Activated CD8-positive, alpha-beta memory T cell treated with anti-CD3 and anti-CD28 coated beads for 24 hours (primary cell): ENCODE results near the gene PMEPA1.

Experiments used
- DNase-seq: peaks from one replicate; pipeline ENCODE4 v3.0.0-alpha.2; 2020

Gene PMEPA1

DNA sequence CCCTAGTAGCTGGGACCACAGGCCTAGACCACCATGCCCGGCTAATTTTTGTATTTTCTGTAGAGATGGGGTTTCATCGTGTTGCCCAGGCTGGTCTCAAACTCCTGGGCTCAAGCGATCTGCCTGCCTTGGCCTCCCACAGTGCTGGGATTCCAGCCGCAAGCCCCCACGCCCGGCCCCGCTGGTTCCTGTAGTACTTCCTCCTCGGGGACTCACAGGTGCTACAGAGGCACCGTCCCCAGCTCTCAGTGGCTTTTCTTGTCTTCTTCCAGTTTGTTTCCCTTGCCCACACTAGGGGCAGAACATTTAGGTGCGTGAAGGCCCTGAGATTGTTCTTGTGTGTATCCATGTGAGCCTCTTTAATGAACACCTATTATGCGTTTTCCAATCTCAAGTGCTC is 88.8 kb downstream of the PMEPA1 start:
- no peak for DNase-seq

DNA sequence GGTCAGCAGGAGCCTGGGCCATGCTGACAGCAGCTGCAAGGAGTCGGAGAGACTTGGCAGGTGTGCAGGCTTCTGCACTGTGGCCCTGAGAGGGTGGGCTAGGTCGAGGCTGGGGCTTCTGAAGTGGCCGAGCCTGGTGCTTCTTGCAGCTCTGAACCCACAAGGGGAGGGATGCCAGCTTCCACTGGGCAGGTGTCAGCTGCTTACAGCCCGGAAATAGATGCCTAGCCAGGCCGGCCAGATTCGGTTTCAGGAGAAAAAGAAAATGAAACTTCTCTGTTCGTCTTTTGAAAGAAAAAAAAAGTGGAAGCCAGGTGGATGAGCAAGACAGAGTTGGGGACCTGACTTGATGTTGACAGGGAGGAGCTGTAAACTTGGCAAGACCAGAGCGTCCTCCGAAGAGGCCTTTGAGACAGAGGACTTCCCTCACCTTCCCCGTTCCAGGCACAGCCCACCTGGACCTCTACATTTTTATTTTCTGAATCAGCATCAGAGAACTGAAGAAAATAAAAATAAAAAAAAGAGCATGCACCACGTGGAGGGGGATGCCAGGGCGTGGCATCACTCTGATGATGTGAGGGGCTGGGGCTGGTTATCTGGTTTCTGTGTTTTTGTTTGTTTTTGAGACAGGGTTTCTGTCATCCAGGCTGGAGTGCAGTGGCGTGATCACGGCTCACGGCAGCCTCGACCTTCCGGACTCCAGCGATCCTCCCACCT is 89.4 kb downstream of the PMEPA1 start, which contains the start of gene ZBP1:
TSS of gene ZBP1 (minus strand) at position 153 of the 717 bp plus-strand sequence. CDS start at position 22, 131 bp downstream.
- DNase-seq = peak; percentile 77

DNA sequence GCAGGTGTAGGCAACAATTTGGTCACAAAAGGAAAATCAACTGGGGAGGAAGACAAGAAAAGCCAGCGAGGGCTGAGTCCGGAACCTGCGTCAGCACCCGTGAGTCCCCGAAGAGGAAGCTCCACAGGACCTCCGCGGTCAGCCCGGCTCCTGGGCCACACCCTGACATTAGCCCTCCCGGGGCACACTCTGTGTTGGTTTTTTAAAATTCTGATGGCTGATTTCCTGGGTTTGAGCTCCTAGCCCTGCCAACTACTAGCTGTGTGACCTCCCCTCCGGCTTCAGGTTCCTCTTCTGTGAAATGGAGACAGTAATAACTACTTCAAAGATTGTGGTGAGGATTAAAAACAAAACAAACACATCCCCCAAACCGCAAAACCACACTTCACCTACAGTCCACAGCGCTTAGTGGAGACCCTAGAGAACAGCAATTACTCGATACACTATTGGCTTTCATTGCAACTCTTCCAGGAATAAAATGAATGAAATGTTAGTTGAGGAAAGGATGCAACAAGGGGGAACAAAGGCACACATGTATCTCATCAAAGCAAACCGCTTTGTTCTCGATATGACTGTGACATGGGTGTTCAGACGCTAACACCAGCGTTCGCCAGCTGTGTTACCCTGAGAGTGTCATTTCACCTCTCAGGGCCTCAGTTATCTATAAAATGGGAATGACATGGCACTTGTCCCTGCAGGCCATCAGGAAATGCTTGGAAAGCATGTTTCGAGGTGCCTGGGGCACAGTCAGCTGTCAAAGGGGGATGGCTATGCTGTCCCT is 90.6 kb downstream of the PMEPA1 start:
- peak; percentile 82 for DNase-seq

DNA sequence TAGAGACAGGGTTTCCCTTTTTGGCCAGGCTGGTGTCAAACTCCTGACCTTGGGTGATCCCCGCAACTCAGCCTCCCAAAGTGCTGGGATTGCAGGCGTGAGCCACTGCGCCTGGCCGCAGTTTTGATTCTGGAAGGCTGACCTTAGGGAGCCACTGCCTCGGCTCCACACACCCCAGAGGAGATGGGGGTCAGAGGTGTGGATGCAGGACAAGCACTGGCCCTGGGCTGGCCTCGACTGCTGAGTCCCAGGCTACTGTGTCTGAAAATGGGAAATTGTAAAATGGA is 91.1 kb downstream of the PMEPA1 start:
- peak; percentile 60 for DNase-seq

DNA sequence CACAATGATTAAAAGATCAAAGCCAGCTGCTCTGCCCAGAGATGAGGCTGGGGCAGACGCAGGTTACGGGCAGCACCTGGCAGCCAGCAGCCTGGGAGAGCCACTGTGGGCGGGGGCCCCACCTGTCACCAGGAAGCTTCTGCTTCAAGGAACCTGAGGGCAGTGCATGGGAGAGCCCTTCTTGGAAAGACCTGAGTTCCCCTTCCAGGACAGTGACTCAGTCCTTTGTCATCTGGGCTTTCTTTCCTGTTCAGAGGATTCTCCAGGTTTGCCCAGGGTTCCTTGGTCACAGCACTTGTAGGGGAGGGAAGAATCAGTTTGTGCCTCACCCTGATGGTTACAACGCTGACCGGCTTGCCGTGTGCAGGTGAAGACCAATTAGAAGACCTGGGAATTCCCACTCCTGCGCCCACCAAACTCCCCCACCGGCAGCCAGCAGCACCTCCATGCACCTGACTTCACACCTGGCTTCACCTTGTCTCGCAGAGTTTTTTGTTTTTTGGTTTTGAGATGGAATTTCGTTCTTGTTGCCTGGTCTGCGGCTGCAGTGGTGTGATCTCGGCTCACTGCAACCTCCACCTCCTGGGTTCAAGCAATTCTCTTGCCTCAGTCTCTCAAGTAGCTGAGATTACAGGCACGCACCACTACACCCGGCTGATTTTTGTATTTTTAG is 91.6 kb downstream of the PMEPA1 start:
- DNase-seq = peak; percentile 74

DNA sequence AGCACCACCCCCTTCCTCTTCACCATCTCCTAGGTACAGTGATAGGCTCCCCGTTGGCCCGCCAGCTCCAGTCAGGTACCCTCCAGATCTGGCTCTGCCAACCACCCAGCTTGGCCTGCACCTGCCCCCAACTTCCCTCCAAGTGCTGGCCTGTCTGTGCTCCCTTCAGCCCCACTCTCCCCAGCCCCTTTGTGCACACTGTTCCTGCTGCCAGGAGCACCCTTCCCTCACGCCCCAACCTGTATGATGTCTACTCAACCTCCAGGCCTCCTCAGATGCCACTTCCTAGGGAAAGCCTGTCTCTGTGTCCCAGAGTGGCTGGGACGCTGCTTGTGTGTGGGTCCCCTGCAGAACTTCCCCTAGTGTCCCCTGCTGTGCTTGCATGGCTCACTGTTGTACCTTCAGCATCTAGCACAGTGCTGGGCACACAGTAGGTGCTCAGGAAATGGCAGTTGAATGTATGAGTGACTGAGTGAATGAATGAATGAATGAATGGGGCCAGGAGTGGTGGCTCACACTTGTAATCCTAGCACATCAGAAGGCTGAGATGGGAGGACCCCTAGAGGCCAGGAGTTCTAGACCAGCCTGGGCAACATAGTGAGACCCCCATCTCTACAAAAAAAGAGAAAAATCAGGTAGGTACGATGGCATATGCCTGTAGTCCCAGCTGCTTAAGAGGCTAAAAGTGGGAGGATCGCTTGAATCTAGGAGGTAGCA is 92.6 kb downstream of the PMEPA1 start:
- no peak for DNase-seq

DNA sequence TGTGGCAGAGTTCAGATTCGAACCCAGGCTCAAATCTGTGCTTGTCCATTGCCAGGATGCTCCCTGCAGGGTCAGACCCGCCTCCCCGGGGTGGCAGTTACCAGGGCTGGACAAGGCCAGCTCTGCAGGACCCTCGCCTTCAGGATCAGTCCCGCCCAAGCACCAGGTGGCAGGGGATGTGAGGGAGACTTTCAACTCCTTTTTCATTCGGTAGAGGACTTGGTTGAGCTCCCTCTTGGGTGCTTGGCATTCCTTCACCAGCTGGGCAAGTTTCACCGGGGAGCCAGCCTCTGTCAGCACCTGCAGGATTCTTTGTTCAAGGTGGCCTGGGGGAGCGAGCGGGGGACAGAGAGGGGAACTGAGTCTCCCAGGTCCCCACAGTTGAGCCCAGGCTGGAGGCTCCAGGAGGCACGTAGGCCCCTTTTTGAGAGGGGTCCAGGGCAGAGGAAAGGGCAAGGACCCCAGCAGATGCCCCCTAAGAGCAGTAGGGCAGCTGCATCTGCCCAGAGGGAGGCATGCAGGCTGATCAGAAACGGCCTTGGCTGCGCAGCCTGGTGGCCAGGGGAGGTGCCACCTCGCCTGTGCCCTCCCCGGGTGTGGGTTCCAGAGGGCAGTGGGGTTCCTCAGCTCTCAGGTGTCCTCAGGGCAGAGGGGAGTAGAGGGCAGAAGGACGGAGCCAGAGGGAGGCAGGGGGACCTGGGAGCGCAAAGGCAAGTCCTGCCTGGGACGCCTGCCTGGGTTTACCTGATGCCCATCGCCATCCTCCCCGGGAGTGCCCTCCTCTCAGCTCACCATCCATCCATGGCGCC is 93.5 kb downstream of the PMEPA1 start:
- peak; percentile 56 for DNase-seq

DNA sequence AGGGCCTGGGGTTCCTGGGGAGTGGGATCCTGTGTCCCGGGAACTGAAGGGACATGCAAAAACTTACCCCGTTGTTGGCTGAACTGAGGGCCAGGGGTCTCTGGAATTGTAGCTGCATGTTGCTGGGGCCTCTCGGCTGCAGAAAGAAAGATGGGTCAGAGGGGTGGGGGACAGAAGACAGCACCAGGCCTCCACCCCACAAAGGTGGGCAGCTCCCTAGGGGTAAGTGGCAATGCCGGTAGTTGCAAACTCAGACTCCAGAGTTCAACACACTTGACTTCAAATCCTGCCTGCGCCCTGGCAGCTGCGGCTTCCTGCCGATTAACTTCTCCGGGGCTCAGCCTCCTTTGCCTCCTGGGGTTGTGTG is 94.4 kb downstream of the PMEPA1 start:
- DNase-seq = peak; percentile 50

DNA sequence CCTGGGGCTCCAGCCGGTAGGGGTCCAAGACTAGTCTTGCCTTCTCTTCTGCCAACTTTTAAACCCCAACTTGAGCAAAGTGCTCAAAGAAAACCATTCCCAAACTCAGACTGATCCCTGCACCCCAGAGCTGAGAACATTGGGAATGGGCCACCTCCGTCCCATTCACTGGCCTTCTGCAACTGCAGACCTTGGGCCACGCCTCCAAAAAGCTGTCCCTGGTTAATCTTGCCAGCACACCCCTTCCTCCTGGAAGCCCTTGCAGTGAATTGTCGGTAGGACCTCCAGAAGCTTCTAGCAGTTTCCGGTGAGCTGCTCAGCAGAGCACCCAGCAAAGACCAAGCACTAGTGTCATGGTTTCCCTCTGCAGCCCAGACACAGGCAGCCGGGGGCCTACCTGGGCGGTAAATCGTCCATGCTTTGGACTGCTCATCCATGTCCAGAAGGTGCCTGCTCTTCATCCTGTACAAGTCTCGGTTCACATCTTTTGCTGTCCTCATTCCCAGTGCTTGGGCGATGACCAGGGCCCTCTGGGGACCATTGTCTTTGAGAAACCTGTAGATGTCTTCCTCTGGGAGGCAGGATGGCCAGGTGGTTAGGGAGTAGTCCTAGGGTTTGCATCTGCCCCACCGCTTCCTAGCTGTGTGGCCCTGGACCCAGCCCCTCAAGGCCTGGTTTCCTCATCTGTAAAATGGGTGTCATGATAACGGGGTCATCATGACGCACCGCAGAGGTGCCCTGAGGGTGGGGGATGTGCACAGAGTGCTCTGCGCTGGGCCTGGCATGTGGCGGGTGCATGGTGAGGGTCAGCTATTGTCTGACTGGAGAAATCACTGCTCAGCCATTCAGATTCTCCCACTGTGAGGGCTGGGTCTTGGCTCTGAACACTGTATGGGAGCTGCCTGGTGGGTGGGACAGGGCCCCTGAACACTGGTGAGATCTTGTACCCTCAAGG is 95.0 kb downstream of the PMEPA1 start:
- peak; percentile 53 for DNase-seq

DNA sequence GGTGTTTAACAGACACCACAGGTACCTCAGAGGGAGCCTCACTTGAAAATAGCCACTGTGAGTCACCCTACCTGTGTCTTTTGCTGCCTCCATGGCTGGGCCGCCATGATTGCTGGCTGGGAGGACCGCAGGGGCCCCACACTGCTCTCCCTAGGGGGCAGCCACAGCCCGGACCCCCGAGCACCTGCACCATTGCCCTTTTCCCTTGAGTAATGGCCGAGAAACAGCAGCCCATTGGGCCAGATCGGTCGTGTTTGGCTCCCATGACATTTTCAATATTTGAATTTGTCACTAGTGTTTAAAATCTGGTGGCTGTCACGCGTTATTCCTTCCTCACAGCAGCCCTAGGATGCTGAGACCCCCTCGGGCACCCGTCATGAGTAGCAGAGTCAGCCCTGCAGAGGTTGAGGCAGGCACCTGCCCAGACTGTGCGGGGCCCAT is 96.3 kb downstream of the PMEPA1 start:
- peak; percentile 50 for DNase-seq

DNA sequence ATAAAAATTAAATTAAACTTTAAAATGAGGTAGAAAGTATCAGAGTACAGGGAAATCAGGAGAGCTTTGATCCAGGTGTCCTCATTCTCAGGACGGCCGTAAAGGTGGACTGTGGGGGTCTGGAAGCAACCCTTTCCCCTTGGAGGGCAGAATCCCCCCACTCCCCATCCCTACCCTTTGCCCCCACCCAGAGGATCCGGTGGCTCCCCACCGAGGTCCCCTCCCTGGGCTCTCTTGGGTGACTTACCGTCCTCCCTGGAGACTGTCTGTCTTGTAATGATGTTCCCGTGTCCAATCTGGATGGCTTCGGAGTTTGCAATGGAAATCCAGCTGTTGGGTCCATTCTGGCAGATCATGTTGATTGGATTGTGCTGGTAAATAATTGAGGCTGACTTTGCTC is 96.9 kb downstream of the PMEPA1 start:
- peak; percentile 24 for DNase-seq

DNA sequence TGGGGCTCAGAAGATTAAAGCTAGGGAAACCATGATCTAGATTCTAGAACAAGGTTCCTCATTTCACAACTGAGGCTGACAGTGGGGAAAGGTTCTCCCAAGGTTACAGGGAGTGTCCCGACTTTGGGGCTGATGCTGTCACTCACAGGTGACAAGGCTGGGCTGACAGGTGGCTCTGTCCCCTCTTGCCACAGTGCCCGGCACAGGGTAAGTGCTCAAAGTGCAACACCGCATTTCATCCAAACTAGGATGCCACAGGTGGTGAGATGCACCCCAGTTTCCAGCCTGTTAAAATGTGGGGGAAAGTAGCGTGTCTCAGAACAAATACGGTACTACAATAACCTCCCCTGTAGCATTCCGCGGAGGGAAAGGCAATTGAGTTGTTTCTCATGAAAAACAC is 97.4 kb downstream of the PMEPA1 start:
- DNase-seq = peak; percentile 26

DNA sequence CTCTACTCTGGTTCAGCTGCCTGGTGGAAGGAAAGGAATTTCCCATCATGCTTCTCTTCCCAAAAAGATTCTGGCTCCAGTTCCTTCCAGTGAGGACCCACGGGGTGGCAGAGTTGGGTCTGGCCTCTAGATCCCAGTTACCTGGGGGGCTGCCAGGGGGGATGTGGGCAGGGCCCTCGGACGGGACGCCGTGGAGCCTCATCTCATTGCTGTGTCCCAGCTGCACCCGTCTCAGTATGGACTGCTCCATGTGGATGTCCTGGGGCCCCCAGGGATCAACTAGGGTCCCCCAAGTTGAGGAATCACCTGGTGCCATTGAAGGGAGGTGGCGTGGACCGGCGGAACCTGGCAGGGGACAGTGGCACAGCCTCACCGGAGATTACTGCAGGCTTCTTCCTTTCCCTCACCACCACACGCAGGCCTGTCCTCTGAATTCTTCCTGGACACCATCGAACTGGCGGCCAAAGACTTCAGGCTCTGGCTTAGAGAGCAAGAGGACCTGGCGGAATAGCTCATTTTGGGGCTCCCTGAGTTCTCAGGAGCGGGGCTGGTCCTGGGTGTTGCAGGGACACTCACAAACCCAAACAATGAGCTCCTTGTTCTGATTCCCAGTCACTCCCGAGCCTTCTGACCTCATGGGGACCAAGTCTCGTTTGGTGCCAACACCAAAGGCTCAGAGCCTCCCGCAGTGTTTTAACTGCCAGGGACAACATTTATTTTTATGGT is 98.1 kb downstream of the PMEPA1 start:
- DNase-seq = peak; percentile 26

DNA sequence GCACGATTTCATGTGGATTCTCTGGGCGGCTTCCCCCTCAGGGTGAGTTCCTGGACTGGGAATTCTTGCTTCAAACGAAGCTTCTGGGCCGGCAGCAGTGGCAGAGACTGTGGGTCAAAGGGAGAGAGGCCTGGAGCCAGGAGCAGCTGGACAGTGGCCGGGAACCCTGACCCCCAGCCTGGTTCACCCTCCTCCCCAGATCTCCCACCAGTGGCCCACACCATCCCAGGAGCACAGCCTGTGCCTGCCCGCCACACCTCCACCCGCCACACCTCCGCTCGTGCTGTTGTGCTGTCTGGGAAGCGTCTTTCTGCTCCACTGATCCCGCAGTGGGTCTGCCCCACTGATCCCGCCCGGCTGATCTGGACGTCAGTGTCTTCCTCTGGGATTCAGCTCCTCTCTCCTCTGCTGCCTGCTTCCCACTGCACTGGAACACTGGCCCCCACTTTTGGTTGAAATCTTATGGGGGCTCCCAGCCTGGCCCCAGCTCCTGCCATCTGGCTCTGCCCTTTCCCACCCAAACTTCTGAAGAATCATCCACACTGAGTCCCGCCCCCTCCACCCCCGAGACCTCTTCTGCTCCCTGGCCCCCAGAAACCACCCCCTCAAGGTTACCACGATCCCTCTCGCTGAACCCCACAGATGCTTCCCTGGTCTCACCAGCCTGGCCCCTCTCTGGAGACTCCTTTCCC is 99.4 kb downstream of the PMEPA1 start:
- DNase-seq = no peak

DNA sequence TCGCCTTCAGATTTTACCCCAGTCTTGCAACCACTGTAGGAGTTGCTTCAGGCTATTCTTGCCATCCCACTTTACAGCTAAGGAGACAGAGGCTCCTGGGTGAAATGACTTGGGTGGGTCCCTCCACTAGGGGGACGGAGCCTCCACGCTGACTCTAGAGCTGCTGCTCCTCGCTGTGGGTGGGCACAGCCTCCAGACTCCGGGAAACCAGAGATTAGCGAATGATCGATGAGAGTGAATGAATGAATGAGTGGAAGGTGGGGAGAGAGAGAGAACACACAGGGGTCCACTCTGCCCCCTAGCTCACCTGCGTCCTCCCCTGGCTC is 100.0 kb downstream of the PMEPA1 start:
- no peak for DNase-seq

DNA sequence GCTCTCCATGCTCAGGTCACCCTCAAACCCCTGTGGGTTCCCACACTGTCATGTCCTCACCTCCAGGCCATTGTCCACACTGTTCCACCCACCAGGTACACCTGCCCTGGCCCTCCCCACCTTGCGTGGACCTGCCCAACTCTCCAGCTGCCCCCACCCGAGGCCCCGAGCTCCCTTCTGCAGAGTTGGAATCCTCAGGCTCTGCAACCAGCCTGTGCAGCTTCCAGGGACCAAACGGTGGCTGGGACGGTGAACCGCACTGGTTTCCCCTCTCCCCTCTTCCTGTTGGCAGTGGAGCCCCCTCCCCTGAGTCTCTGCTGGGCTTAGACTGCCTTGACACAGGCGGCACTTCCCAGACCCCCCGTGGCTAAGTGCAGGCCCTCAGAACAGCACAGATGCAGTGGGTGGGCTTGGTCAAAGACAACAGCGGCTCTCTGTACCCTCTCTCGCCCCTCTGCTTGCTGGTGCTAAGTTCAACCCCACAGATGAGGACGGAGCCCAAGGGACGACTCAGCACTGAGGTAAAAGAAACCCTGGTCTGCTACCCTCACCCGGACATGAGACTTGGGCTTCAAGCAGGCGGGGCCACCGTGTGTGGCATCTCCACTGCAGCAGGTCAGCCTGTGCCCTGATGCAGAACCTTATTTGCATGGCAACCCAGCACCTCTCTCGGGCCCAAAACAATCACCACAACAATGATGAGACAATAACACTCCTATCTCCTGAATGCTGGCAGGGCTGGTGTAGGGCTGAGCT is 100.6 kb downstream of the PMEPA1 start:
- DNase-seq = no peak

DNA sequence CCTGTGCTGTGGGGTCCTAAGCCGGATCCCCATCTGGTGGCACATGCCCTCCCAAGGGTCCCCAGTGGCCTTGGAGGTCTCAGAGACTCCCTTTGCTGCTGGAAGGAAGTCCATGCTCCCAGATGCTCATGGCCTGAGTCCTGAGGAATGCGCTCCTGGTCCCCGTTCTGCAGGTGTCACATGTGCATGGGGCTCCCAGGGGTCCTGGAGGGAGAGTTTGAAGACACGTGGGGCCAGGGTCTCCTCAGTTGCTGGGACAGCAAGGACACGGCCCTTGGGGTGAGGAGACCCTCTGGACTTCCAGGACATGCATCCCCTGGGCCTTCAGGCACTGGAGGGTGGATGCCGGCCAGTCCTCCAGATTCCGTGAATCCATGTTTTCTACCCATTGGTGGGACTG is 101.3 kb downstream of the PMEPA1 start:
- DNase-seq = no peak

DNA sequence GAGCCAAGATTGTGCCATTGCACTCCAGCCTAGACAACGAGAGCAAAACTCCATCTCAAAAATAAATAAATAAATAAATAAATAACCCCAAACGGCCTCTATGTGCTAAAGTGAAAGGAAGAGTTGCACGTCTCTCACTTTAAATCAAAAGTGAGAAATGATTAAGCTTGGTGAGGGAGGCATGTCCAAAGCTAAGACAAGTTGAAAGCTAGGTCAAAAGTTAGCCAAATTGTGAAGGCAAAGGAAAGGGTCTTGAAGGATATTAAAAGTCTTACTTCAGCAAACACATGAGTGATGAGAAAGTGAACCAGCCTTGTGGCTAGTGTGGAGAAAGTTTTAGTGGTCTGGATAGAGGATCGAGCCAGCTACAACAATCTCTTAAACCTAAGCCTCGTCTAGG is 103.9 kb downstream of the PMEPA1 start:
- DNase-seq = no peak

DNA sequence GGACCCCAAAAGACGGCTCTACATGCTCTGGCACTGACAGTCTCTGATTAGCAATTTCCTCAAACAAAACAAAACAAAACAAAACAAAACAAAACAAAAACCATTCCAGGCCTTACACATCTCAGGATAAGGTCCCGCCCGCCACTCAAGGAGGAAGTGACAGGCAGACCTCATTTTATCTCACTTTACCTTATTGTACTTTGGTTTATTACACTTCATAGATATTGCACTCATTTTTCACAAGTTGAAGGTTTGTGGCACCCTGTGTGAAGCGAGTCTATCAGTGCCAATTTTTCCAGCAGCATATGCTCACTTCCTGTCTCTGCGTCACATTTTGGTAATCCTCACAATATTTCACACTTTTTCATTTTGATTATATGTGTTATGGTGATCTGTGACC is 104.8 kb downstream of the PMEPA1 start:
- DNase-seq = no peak
